Measurements from ENCODE around the gene ADAM12. TPM values are rescaled to one million over a fixed set of nuclear protein-coding genes. Genes with fewer than 3 reads are reported as not detected.

Gene ADAM12
- total and polyA plus RNA-seq, 2 experiments from 2014 or later = 0.13 to 0.87 TPM

DNA sequence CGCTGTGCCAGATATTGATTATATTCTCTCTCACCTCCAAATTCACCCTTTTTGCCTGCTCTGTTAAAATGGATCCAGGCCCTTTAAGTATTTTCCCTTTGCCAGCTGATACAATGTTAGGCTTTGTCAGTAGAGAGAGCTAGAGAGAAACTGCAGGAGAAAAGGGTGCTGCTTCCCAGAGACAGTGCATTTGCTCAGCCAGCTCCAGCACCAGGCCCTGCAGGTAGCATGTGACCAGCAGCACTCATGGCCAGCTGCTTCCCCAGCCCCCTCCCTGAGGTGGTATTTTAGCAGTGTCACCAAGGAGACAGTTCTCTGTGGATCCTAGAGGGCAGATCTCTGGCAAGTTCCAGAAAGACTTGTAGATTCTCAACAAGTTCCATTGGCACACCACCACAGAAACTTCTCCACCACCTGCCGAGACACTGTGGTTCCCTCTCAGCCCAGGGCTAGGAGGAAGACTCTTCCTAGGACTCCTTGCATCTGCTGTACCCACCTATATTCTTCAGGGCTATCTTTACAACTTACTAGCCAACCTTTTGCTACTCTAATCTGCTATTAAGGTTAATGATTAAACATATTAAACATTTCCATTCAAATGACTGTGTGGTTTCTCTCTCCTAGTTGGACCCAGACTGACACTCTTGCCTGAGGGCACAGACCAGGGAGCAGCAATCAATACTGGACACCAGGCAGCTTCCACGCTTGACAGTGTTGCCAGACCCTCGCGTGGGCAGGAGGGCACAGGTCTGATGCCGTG, 35.6 kb upstream of the ADAM12 start:
- H3K4me1 Mint-ChIP-seq = peaks cover 14% of the 10 kb centered on the region; the same call in 2 of the 3 replicates
- Histone ChIP-seq H2AFZ (no peak overlapping the region), H3K4me2 (no peak overlapping the region), H4K20me1 (replicated peaks; ENCODE audit: insufficient read depth) (no peaks in the 10 kb centered on the region), H3K27ac (ENCODE audit: low read depth) (no peak overlapping the region), H3K9me2 (ENCODE audit: insufficient read depth) (0 out of 2 replicates have a peak, but pooled peaks cover 5% of the 10 kb centered on the region), H3K27me3 (ENCODE audit: insufficient read depth) (no peaks in the 10 kb centered on the region), H3K4me3 (no peak overlapping the region), H3K4me1 (ENCODE audit: insufficient read depth) (no peaks in the 10 kb centered on the region), H3F3A (replicated peaks; ENCODE audit: low read depth) (no peaks in the 10 kb centered on the region), H3K79me2 (replicated peaks; ENCODE audit: insufficient read depth) (no peaks in the 10 kb centered on the region), H3K36me3 (ENCODE audit: insufficient read depth) (no peaks in the 10 kb centered on the region)
- no peak overlapping the region for H3K27ac Mint-ChIP-seq
- no peak for DNase-seq (ENCODE audit: low spot score)
- H3K36me3 Mint-ChIP-seq (ENCODE audit: low read depth) = peaks cover 5% of the 10 kb centered on the region; the same call in 1 of the 3 replicates
- ATAC-seq = no peak
- no peak overlapping the region for H3K4me3 Mint-ChIP-seq
- H3K9me3 Mint-ChIP-seq = peaks cover 10% of the 10 kb centered on the region
- H3K27me3 Mint-ChIP-seq (ENCODE audit: insufficient read depth, low read depth, poor library complexity) = peaks cover 4% of the 10 kb centered on the region
- TF ChIP-seq EZH2 (IDR thresholded peaks at IDR 0.05; ENCODE audit: low read depth, unreplicated experiment) = no peak
- no peak for TF ChIP-seq NANOG (IDR thresholded peaks at IDR 0.05; ENCODE audit: borderline replicate concordance)
- TF ChIP-seq, protein P1, sequence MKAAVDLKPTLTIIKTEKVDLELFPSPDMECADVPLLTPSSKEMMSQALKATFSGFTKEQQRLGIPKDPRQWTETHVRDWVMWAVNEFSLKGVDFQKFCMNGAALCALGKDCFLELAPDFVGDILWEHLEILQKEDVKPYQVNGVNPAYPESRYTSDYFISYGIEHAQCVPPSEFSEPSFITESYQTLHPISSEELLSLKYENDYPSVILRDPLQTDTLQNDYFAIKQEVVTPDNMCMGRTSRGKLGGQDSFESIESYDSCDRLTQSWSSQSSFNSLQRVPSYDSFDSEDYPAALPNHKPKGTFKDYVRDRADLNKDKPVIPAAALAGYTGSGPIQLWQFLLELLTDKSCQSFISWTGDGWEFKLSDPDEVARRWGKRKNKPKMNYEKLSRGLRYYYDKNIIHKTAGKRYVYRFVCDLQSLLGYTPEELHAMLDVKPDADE (IDR thresholded peaks at IDR 0.05) = no peak
- no peak for TF ChIP-seq ZNF114 (CRISPR knock-in tag; IDR thresholded peaks at IDR 0.05)
- no peak for TF ChIP-seq EZH2phosphoT487 (IDR thresholded peaks at IDR 0.05; ENCODE audit: unreplicated experiment)
- TF ChIP-seq, protein P2, sequence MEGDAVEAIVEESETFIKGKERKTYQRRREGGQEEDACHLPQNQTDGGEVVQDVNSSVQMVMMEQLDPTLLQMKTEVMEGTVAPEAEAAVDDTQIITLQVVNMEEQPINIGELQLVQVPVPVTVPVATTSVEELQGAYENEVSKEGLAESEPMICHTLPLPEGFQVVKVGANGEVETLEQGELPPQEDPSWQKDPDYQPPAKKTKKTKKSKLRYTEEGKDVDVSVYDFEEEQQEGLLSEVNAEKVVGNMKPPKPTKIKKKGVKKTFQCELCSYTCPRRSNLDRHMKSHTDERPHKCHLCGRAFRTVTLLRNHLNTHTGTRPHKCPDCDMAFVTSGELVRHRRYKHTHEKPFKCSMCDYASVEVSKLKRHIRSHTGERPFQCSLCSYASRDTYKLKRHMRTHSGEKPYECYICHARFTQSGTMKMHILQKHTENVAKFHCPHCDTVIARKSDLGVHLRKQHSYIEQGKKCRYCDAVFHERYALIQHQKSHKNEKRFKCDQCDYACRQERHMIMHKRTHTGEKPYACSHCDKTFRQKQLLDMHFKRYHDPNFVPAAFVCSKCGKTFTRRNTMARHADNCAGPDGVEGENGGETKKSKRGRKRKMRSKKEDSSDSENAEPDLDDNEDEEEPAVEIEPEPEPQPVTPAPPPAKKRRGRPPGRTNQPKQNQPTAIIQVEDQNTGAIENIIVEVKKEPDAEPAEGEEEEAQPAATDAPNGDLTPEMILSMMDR (conservative IDR thresholded peaks at IDR 0.05; ENCODE audit: low read depth in 2 of 2) = no peak
- TF ChIP-seq CREB1 (CRISPR knock-in tag; IDR thresholded peaks at IDR 0.05; ENCODE audit: low read depth) = no peak
- TF ChIP-seq ZNF331 (CRISPR knock-in tag; IDR thresholded peaks at IDR 0.05; ENCODE audit: low read depth) = no peak

DNA sequence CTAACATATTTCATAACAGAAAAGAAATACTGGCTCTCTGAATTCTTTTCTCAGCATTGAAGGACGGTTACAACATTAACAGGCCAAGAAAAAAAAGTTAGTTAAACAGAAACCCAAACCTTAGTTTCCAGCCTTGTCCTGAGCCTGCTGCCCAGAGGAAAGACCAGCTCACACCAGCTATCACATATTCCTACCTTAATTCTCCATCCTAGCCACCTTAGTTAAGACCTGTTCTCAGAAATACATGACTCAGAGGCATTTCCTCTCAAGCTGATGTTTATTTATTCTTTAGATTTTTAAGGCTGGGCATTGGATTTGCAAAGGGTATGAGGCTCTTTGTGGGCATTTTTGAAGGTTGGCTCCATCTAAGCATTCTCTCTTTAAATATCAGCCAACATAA, 34.3 kb upstream of the ADAM12 start:
- H3K27ac Mint-ChIP-seq = no peak overlapping the region
- H3K27ac ChIP-seq (ENCODE audit: low read depth) = no peak overlapping the region
- H2AFZ ChIP-seq = no peak overlapping the region
- peaks cover 14% of the 10 kb centered on the region; the same call in 2 of the 3 replicates for H3K4me1 Mint-ChIP-seq
- no peak overlapping the region for H3K4me2 ChIP-seq
- H3K27me3 Mint-ChIP-seq (ENCODE audit: insufficient read depth, low read depth, poor library complexity) = peaks cover 4% of the 10 kb centered on the region
- H3K4me3 ChIP-seq = no peak overlapping the region
- H3K4me1 ChIP-seq (ENCODE audit: insufficient read depth) = no peaks in the 10 kb centered on the region
- H3K79me2 ChIP-seq (replicated peaks; ENCODE audit: insufficient read depth) = no peaks in the 10 kb centered on the region
- TF ChIP-seq CREB1 (CRISPR knock-in tag; IDR thresholded peaks at IDR 0.05; ENCODE audit: low read depth) = no peak
- TF ChIP-seq, protein P3, sequence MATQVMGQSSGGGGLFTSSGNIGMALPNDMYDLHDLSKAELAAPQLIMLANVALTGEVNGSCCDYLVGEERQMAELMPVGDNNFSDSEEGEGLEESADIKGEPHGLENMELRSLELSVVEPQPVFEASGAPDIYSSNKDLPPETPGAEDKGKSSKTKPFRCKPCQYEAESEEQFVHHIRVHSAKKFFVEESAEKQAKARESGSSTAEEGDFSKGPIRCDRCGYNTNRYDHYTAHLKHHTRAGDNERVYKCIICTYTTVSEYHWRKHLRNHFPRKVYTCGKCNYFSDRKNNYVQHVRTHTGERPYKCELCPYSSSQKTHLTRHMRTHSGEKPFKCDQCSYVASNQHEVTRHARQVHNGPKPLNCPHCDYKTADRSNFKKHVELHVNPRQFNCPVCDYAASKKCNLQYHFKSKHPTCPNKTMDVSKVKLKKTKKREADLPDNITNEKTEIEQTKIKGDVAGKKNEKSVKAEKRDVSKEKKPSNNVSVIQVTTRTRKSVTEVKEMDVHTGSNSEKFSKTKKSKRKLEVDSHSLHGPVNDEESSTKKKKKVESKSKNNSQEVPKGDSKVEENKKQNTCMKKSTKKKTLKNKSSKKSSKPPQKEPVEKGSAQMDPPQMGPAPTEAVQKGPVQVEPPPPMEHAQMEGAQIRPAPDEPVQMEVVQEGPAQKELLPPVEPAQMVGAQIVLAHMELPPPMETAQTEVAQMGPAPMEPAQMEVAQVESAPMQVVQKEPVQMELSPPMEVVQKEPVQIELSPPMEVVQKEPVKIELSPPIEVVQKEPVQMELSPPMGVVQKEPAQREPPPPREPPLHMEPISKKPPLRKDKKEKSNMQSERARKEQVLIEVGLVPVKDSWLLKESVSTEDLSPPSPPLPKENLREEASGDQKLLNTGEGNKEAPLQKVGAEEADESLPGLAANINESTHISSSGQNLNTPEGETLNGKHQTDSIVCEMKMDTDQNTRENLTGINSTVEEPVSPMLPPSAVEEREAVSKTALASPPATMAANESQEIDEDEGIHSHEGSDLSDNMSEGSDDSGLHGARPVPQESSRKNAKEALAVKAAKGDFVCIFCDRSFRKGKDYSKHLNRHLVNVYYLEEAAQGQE (IDR thresholded peaks at IDR 0.05; ENCODE audit: unreplicated experiment) = no peak
- TF ChIP-seq EZH2 (IDR thresholded peaks at IDR 0.05; ENCODE audit: low read depth, unreplicated experiment) = no peak
- TF ChIP-seq JUNB (IDR thresholded peaks at IDR 0.05; ENCODE audit: unreplicated experiment) = no peak
- TF ChIP-seq NANOG (IDR thresholded peaks at IDR 0.05; ENCODE audit: borderline replicate concordance) = no peak
- TF ChIP-seq STAT1 (IDR thresholded peaks at IDR 0.05; ENCODE audit: unreplicated experiment) = no peak
- TF ChIP-seq ZNF331 (CRISPR knock-in tag; IDR thresholded peaks at IDR 0.05; ENCODE audit: low read depth) = no peak
- TF ChIP-seq, protein P2 (conservative IDR thresholded peaks at IDR 0.05; ENCODE audit: low read depth in 2 of 2) = no peak
- TF ChIP-seq, protein P1 (IDR thresholded peaks at IDR 0.05) = no peak
- TF ChIP-seq EZH2phosphoT487 (IDR thresholded peaks at IDR 0.05; ENCODE audit: unreplicated experiment) = no peak
- H3F3A ChIP-seq (replicated peaks; ENCODE audit: low read depth) = no peaks in the 10 kb centered on the region
- peaks cover 10% of the 10 kb centered on the region for H3K9me3 Mint-ChIP-seq
- ATAC-seq (no peak), DNase-seq (ENCODE audit: low spot score) (no peak)
- peaks cover 5% of the 10 kb centered on the region; the same call in 1 of the 3 replicates for H3K36me3 Mint-ChIP-seq (ENCODE audit: low read depth)
- H4K20me1 ChIP-seq (replicated peaks; ENCODE audit: insufficient read depth) = no peaks in the 10 kb centered on the region
- H3K9me2 ChIP-seq (ENCODE audit: insufficient read depth) = 0 out of 2 replicates have a peak, but pooled peaks cover 5% of the 10 kb centered on the region
- H3K4me3 Mint-ChIP-seq = no peak overlapping the region
- no peaks in the 10 kb centered on the region for H3K36me3 ChIP-seq (ENCODE audit: insufficient read depth)
- no peaks in the 10 kb centered on the region for H3K27me3 ChIP-seq (ENCODE audit: insufficient read depth)
